Measurements from ENCODE around the gene CYB5A.

CYB5A gene

GRCh38 chr18:74251297-74252038 is 40.3 kb downstream of the CYB5A start:
- H3K9me3 Mint-ChIP-seq (ENCODE audit: low read depth) = no peaks in the 10 kb centered on the region
- peak overlapping the region; percentile 58 for H3K27ac Mint-ChIP-seq
- H3K4me3 Mint-ChIP-seq = no peak overlapping the region
- H3K4me1 Mint-ChIP-seq (ENCODE audit: low read depth) = peaks cover 8% of the 10 kb centered on the region
- no peaks in the 10 kb centered on the region for H3K27me3 Mint-ChIP-seq
- peaks cover 2% of the 10 kb centered on the region for H3K36me3 Mint-ChIP-seq

DNA sequence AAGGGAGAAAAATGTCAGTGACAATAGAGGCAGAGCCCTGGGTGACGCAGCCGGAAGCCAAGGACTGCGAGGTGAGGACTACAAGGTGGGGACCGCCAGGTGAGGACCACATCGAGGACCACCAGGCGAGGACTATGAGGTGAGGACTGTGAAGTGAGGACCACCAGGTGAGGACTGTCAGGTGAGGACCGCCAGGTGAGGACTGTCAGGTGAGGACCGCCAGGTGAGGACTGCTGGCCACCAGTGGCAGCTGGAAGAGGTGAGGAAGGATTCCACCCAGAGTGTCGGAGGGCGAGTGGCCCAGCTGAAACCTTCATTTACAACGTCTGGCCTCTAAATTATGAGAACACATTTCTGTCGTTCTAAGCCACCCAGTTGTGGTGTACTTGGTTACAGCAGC is 41.6 kb downstream of the CYB5A start:
- Mint-ChIP-seq H3K4me1 (ENCODE audit: low read depth) (peaks cover 8% of the 10 kb centered on the region), H3K27me3 (no peaks in the 10 kb centered on the region), H3K9me3 (ENCODE audit: low read depth) (no peaks in the 10 kb centered on the region)

DNA sequence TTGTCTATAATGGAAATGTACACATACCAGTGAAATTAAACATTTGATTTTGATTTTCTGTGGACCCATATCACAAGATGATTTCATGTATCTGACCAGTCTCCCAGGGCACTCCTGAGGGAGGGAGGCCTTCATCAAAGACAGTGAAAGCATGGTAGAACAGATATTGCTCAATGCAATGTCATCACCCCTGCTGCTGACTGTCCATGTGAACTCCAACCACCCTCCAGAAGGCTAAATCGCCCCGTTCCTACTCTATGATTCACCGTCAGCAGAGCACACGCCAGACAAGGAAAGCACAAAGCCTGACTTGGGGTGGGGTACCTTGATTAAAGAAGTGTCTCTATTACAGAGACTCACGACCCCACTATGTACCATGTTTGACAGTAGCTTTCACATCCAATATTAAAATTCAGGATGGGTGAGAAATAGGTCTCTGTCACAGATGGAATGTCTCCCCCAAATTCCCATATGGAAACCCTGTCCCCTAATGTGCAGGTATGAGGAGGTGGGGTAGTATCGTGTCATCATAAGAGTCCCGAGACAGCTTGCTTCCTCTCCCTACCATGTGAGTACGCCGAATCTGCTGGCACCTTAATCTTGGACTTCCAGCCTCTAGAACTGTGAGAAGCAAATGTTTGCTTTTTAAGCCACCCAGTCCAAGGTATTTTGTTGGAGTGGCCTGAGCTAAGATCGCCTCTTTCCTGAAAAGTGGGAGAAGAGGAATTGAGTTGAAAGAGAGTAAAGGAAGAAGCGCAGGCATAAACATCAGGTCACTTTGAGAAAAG is 42.4 kb downstream of the CYB5A start:
- no peaks in the 10 kb centered on the region for H3K9me3 Mint-ChIP-seq (ENCODE audit: low read depth)
- H3K4me3 Mint-ChIP-seq = no peak overlapping the region
- no peak overlapping the region for H3K27ac Mint-ChIP-seq
- no peaks in the 10 kb centered on the region for H3K27me3 Mint-ChIP-seq
- no peaks in the 10 kb centered on the region for H3K36me3 Mint-ChIP-seq
- peaks cover 8% of the 10 kb centered on the region for H3K4me1 Mint-ChIP-seq (ENCODE audit: low read depth)

More for the DNA sequence above, 41.6 kb downstream of the CYB5A start:
- Mint-ChIP-seq H3K4me3 (no peak overlapping the region), H3K27ac (no peak overlapping the region), H3K36me3 (peaks cover under 1% of the 10 kb centered on the region)

- Mint-ChIP-seq H3K9me3 (ENCODE audit: low read depth) (no peaks in the 10 kb centered on the region), H3K4me1 (ENCODE audit: low read depth) (peaks cover 8% of the 10 kb centered on the region), H3K27ac (no peak overlapping the region), H3K36me3 (no peaks in the 10 kb centered on the region), H3K27me3 (peaks cover 3% of the 10 kb centered on the region), H3K4me3 (no peak overlapping the region)
Observed at GRCh38 chr18:74248595-74248994, 43.2 kb downstream of the CYB5A start.

DNA sequence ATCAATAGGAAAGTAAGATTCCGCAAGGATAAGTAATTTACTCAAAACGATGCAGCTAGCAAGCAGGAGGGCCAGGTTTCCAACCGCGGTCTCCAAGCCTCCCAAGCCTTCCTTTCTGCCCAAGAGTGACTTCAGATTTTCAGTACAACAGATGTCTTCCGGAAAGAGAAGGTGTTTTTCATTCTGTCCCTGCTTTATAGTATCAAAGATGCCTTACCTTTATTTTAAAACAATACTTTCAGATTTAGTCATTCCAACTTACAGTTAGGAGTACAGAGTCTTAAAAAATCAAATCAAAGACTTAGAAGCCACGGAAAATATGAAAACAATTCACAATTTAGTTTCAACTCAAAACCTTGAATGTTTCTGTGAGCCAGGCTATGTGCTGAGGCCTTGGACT is 43.6 kb downstream of the CYB5A start:
- H3K27ac Mint-ChIP-seq = no peak overlapping the region

GRCh38 chr18:74244554-74244953 is 47.2 kb downstream of the CYB5A start:
- no peak overlapping the region for H3K4me3 Mint-ChIP-seq

More for the DNA sequence above, 43.6 kb downstream of the CYB5A start:
- Mint-ChIP-seq H3K9me3 (ENCODE audit: low read depth) (no peaks in the 10 kb centered on the region), H3K36me3 (no peaks in the 10 kb centered on the region), H3K4me1 (ENCODE audit: low read depth) (peaks cover 8% of the 10 kb centered on the region), H3K4me3 (no peak overlapping the region), H3K27me3 (peaks cover 3% of the 10 kb centered on the region)

GRCh38 chr18:74243127-74243526 is 48.6 kb downstream of the CYB5A start:
- Mint-ChIP-seq H3K9me3 (ENCODE audit: low read depth) (no peaks in the 10 kb centered on the region), H3K36me3 (no peaks in the 10 kb centered on the region), H3K27ac (no peak overlapping the region), H3K4me3 (no peak overlapping the region), H3K4me1 (ENCODE audit: low read depth) (no peaks in the 10 kb centered on the region), H3K27me3 (peaks cover 11% of the 10 kb centered on the region)

More at GRCh38 chr18:74244554-74244953, 47.2 kb downstream of the CYB5A start:
- Mint-ChIP-seq H3K9me3 (ENCODE audit: low read depth) (no peaks in the 10 kb centered on the region), H3K27me3 (peaks cover 7% of the 10 kb centered on the region), H3K4me1 (ENCODE audit: low read depth) (peaks cover 1% of the 10 kb centered on the region), H3K36me3 (no peaks in the 10 kb centered on the region), H3K27ac (no peak overlapping the region)

GRCh38 chr18:74242438-74243096 is 49.2 kb downstream of the CYB5A start:
- no peak overlapping the region for H3K4me3 Mint-ChIP-seq
- no peak overlapping the region for H3K27ac Mint-ChIP-seq
- peaks cover 15% of the 10 kb centered on the region for H3K27me3 Mint-ChIP-seq
- no peaks in the 10 kb centered on the region for H3K9me3 Mint-ChIP-seq (ENCODE audit: low read depth)
- H3K4me1 Mint-ChIP-seq (ENCODE audit: low read depth) = no peaks in the 10 kb centered on the region
- H3K36me3 Mint-ChIP-seq = no peaks in the 10 kb centered on the region

GRCh38 chr18:74241970-74242369 is 49.8 kb downstream of the CYB5A start:
- Mint-ChIP-seq H3K27ac (no peak overlapping the region), H3K36me3 (no peaks in the 10 kb centered on the region), H3K4me3 (no peak overlapping the region), H3K9me3 (ENCODE audit: low read depth) (no peaks in the 10 kb centered on the region), H3K4me1 (ENCODE audit: low read depth) (no peaks in the 10 kb centered on the region), H3K27me3 (peaks cover 15% of the 10 kb centered on the region)

DNA sequence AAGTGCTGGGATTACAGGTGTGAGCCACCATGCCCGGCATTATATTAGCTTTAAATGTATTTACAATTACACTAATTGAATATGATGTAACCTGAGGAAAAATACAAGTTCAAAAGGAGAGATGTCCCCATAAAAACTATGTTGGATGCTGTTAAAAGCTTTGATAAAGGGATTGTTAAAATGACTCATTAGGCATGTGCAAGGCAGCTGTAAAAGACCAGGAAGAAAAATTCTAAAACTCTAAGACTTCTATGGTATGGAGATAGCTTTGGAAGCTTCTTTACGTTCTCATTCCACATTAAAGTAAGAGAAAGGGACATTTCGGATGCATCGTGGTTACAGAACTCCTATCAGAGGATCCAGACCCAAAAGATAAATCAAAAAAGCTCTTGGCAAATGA is 50.3 kb downstream of the CYB5A start:
- peaks cover 15% of the 10 kb centered on the region for H3K27me3 Mint-ChIP-seq
- H3K27ac Mint-ChIP-seq = no peak overlapping the region
- H3K36me3 Mint-ChIP-seq = no peaks in the 10 kb centered on the region
- no peaks in the 10 kb centered on the region for H3K9me3 Mint-ChIP-seq (ENCODE audit: low read depth)
- H3K4me1 Mint-ChIP-seq (ENCODE audit: low read depth) = no peaks in the 10 kb centered on the region
- no peak overlapping the region for H3K4me3 Mint-ChIP-seq

DNA sequence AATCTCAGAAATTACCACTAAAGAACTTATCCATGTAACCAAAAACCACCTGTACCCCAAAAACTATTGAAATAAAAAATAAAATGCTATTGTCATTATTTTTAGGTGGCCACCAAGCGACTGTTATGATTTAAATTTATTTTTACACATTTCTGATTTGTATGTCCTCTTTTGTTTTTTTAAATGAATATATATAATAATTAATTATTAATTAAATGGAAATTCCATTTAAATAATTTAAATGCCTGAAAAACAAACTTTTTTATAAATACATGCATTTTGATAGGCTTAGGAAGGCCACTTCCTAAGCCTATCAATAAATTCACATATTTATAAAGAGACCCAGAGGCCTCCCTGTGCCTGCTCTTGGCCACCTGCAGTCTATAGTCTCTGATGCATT is 52.2 kb downstream of the CYB5A start:
- H3K4me3 Mint-ChIP-seq = no peak overlapping the region

GRCh38 chr18:74234326-74235171 is 57.2 kb downstream of the CYB5A start:
- Mint-ChIP-seq H3K27me3 (peaks cover 8% of the 10 kb centered on the region), H3K4me1 (ENCODE audit: low read depth) (no peaks in the 10 kb centered on the region), H3K36me3 (no peaks in the 10 kb centered on the region), H3K9me3 (ENCODE audit: low read depth) (no peaks in the 10 kb centered on the region), H3K27ac (no peak overlapping the region), H3K4me3 (no peak overlapping the region)

More for the DNA sequence above, 52.2 kb downstream of the CYB5A start:
- Mint-ChIP-seq H3K27ac (no peak overlapping the region), H3K4me1 (ENCODE audit: low read depth) (no peaks in the 10 kb centered on the region), H3K9me3 (ENCODE audit: low read depth) (no peaks in the 10 kb centered on the region), H3K36me3 (no peaks in the 10 kb centered on the region), H3K27me3 (peaks cover 15% of the 10 kb centered on the region)

DNA sequence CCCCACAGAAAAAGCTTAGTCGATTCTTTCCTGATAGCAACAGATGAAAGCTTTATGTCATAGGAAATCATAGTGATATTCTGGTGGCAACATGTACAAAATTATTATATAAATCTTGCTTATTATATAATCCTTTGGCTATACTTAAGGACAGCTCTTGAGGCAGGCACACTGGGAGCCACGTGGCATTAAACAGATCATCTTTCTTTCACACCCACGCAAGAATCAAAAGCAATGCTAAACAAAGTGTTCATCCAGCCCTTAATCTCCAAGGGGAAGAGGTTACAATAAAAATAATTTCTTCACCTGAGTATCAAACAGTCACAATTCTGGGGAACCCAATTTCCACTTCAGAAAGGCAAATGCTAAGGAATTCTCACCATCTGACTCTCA is 57.8 kb downstream of the CYB5A start:
- no peaks in the 10 kb centered on the region for H3K36me3 Mint-ChIP-seq
- H3K9me3 Mint-ChIP-seq (ENCODE audit: low read depth) = no peaks in the 10 kb centered on the region
- H3K4me3 Mint-ChIP-seq = no peak overlapping the region
- no peaks in the 10 kb centered on the region for H3K4me1 Mint-ChIP-seq (ENCODE audit: low read depth)
- H3K27ac Mint-ChIP-seq = no peak overlapping the region
- peaks cover 4% of the 10 kb centered on the region for H3K27me3 Mint-ChIP-seq

- no peaks in the 10 kb centered on the region for H3K36me3 Mint-ChIP-seq
- no peak overlapping the region for H3K27ac Mint-ChIP-seq
- no peaks in the 10 kb centered on the region for H3K9me3 Mint-ChIP-seq (ENCODE audit: low read depth)
- peaks cover 1% of the 10 kb centered on the region for H3K27me3 Mint-ChIP-seq
- H3K4me3 Mint-ChIP-seq = no peak overlapping the region
- H3K4me1 Mint-ChIP-seq (ENCODE audit: low read depth) = no peaks in the 10 kb centered on the region
Observed at GRCh38 chr18:74230922-74231714, 60.6 kb downstream of the CYB5A start.
